Activated CD8-positive, alpha-beta memory T cell treated with anti-CD3 and anti-CD28 coated beads, Interleukin-2, amount 10 ng/mL, durations not matched to agents 7 days and 5 days (primary cell): ENCODE data around the gene CPNE4. TPM values are rescaled to one million over a fixed set of nuclear protein-coding genes. Genes with fewer than 3 reads are reported as not detected.

Experiments used
- ATAC-seq: fragments of 150-1000 bp; cut with Tn5 transposase; one replicate; pipeline ENCODE4 v1.10.0; 2021; ENCODE audit warnings: moderate library complexity
- CTCF ChIA-PET: fragments of 350-600 bp; sonication (Branson Sonifier 250); formaldehyde crosslinking; loops from one replicate; lab custom pipeline; 2021; ENCODE audit warnings: antibody characterized with exemption; lab: Charles Lee
- DNase-seq: peaks from one replicate; pipeline ENCODE4 v3.0.0-alpha.2; 2020
- H3K27ac Mint-ChIP-seq: one replicate; pipeline ENCODE4 v1.8.0; 2021; ENCODE audit warnings: mild to moderate bottlenecking, mixed read lengths
- H3K27me3 Mint-ChIP-seq: one replicate; pipeline ENCODE4 v1.8.0; 2021; ENCODE audit warnings: mixed read lengths
- H3K36me3 Mint-ChIP-seq: one replicate; pipeline ENCODE4 v1.8.0; 2021; ENCODE audit warnings: mild to moderate bottlenecking, mixed read lengths
- H3K4me1 Mint-ChIP-seq: one replicate; pipeline ENCODE4 v1.8.0; 2021; ENCODE audit warnings: mixed read lengths
- H3K4me3 Mint-ChIP-seq: one replicate; pipeline ENCODE4 v1.8.0; 2021; ENCODE audit warnings: mild to moderate bottlenecking, moderate library complexity, mixed read lengths
- H3K9me3 Mint-ChIP-seq: one replicate; pipeline ENCODE4 v1.8.0; 2022; ENCODE audit warnings: low read depth, mixed read lengths
- total RNA-seq, 2 experiments: library from RNA; stranded (reverse); gene quantifications; one replicate each; pipeline ENCODE4 v1.2.3, GENCODE V29; 2021

The CPNE4 gene
- total RNA-seq, 2 experiments from 2014 or later, result not detected

GRCh38 chr3:131739211-131739610 is 295.6 kb downstream of the CPNE4 start:
- Mint-ChIP-seq H3K4me3 (no peak overlapping the region), H3K27ac (no peak overlapping the region), H3K9me3 (no peaks in the 10 kb centered on the region), H3K36me3 (no peaks in the 10 kb centered on the region), H3K27me3 (peaks cover 2% of the 10 kb centered on the region), H3K4me1 (no peaks in the 10 kb centered on the region)
- ATAC-seq (no peak), DNase-seq (no peak)
- CTCF ChIA-PET, result no interaction called here

DNA sequence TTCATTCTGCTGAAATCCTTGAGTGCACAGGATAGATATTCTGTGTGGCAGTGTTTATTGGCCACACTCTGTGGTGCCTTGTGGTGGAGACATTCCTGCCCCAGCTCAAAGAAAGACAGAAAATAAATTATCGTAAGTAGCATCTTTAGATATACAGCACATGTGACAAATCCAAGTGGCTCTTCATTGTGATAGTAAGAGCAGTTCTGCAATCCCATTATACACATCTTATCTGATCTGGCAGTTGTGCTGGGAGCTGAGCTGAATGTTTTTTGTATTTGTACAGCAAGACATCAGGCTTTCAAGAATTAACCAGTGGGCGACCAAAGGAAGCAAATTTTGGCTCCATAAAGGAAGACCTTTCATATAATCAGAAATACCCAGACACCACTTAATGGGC is 296.7 kb downstream of the CPNE4 start:
- Mint-ChIP-seq H3K4me3 (no peak overlapping the region), H3K9me3 (no peaks in the 10 kb centered on the region), H3K36me3 (no peaks in the 10 kb centered on the region), H3K4me1 (no peaks in the 10 kb centered on the region), H3K27me3 (peaks cover 2% of the 10 kb centered on the region), H3K27ac (no peak overlapping the region)
- CTCF ChIA-PET, result no interaction called here
- DNase-seq, result no peak
- ATAC-seq, result no peak

DNA sequence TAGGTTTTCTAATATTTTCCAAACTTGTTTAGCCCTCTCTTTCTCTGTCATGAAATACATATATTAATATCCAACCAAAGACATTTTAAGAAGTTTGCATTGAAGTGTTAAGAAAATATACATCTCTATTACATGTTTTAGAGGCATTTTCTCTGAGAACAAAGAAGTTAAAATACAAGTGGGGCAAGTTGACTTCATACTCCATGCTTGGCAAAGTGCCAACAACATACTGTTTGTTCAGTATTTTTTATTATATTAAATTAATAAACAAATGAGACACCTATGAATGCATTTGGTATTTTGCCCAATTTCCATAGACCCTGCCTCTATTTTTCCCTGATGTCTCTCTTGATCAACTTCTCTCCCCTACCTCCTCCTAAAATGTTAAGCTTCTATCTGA is 299.3 kb downstream of the CPNE4 start:
- CTCF ChIA-PET, result no interaction called here

GRCh38 chr3:131735116-131735515 is 299.7 kb downstream of the CPNE4 start:
- CTCF ChIA-PET, result no interaction called here
- Mint-ChIP-seq H3K4me1 (peaks cover 1% of the 10 kb centered on the region), H3K4me3 (no peak overlapping the region), H3K27me3 (peaks cover 2% of the 10 kb centered on the region), H3K36me3 (no peaks in the 10 kb centered on the region), H3K27ac (no peak overlapping the region), H3K9me3 (no peaks in the 10 kb centered on the region)
- DNase-seq (no peak), ATAC-seq (no peak)

More for the DNA sequence above, 299.3 kb downstream of the CPNE4 start:
- H3K27ac Mint-ChIP-seq, result no peak overlapping the region
- peaks cover 2% of the 10 kb centered on the region for H3K27me3 Mint-ChIP-seq
- ATAC-seq, result no peak
- peaks cover 1% of the 10 kb centered on the region for H3K4me1 Mint-ChIP-seq
- H3K36me3 Mint-ChIP-seq, result no peaks in the 10 kb centered on the region
- H3K4me3 Mint-ChIP-seq, result no peak overlapping the region
- no peaks in the 10 kb centered on the region for H3K9me3 Mint-ChIP-seq
- DNase-seq, result no peak

GRCh38 chr3:131733086-131733841 is 301.6 kb downstream of the CPNE4 start:
- no peaks in the 10 kb centered on the region for H3K9me3 Mint-ChIP-seq
- no peak overlapping the region for H3K4me3 Mint-ChIP-seq
- H3K27me3 Mint-ChIP-seq, result peaks cover 2% of the 10 kb centered on the region
- peaks cover 1% of the 10 kb centered on the region for H3K4me1 Mint-ChIP-seq
- ATAC-seq, result no peak
- no peak overlapping the region for H3K27ac Mint-ChIP-seq
- CTCF ChIA-PET, result no interaction called here
- H3K36me3 Mint-ChIP-seq, result no peaks in the 10 kb centered on the region
- no peak for DNase-seq

GRCh38 chr3:131731709-131732108 is 303.1 kb downstream of the CPNE4 start:
- H3K9me3 Mint-ChIP-seq, result no peaks in the 10 kb centered on the region
- H3K27ac Mint-ChIP-seq, result no peak overlapping the region
- no peaks in the 10 kb centered on the region for H3K36me3 Mint-ChIP-seq
- H3K4me3 Mint-ChIP-seq, result no peak overlapping the region
- no peaks in the 10 kb centered on the region for H3K27me3 Mint-ChIP-seq
- DNase-seq, result no peak
- CTCF ChIA-PET, result no interaction called here
- H3K4me1 Mint-ChIP-seq, result peaks cover 1% of the 10 kb centered on the region
- no peak for ATAC-seq

DNA sequence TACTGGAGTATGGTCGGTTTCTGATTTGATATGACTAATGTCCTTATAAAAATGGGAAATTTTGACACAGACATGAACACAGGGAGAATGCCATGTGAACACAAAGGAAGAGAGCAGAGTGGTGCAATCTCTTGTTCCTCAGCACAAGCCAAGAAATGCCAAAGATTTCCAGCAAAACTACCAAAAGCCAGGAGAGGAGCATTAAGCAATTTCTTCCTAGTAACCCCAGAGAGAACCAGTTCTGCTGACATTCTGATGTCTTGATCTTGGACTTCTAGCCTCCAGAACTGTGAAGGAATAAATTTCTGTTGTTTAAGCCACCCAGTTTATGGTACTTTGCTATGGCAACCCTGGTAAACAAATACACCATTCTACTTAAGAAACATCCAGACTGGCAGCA is 304.2 kb downstream of the CPNE4 start:
- DNase-seq, result no peak
- CTCF ChIA-PET, result no interaction called here
- no peak for ATAC-seq
- H3K27me3 Mint-ChIP-seq, result no peaks in the 10 kb centered on the region
- peaks cover 1% of the 10 kb centered on the region for H3K4me1 Mint-ChIP-seq
- no peaks in the 10 kb centered on the region for H3K36me3 Mint-ChIP-seq
- H3K4me3 Mint-ChIP-seq, result no peak overlapping the region
- no peak overlapping the region for H3K27ac Mint-ChIP-seq
- no peaks in the 10 kb centered on the region for H3K9me3 Mint-ChIP-seq

DNA sequence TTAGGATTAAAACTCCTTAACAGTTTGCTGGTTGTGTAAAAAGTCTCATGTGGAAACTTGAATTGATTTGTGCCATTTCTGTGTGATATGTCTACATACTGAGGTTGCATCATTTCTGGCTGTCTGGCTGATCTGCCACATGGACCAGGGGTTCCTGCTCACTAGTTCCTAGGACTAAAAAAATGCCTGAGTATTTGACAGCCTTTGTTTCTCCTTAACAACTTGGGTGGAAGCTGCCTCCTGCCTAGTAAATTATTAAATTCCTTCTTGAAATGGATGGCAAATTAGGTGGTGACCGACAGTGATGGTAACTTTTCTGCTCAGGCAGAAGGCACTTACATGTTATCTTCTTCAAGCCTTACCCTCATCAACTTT is 305.2 kb downstream of the CPNE4 start:
- Mint-ChIP-seq H3K9me3 (no peaks in the 10 kb centered on the region), H3K36me3 (no peaks in the 10 kb centered on the region), H3K4me3 (no peak overlapping the region), H3K27ac (no peak overlapping the region), H3K4me1 (peaks cover 1% of the 10 kb centered on the region), H3K27me3 (peaks cover 4% of the 10 kb centered on the region)
- DNase-seq, result no peak
- ATAC-seq, result no peak
- CTCF ChIA-PET, result no interaction called here

- CTCF ChIA-PET, result no interaction called here
- ATAC-seq, result no peak
Observed at GRCh38 chr3:131728898-131729642, 305.7 kb downstream of the CPNE4 start.

DNA sequence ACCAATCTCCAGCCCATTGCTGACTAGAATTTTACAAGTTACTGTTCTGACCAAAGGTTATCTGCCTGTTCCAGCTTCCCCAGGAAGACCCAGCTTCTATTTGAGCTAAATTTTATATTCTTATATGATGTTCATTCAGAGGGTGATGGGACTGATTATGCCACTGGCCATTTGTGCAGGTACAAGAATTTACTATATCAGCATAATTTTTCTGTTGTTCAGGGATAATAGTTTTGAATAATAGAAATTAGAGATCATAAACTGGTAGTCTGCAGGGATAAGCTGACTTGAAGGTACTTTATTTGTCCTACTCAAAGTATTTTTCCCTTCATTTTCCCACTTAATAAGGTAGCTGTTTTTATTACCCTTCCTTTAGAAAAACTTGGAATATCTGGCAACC is 309.4 kb downstream of the CPNE4 start:
- CTCF ChIA-PET, result no interaction called here

More at GRCh38 chr3:131728898-131729642, 305.7 kb downstream of the CPNE4 start:
- Mint-ChIP-seq H3K36me3 (no peaks in the 10 kb centered on the region), H3K9me3 (no peaks in the 10 kb centered on the region), H3K4me1 (peaks cover 1% of the 10 kb centered on the region), H3K27me3 (peaks cover 8% of the 10 kb centered on the region), H3K27ac (no peak overlapping the region), H3K4me3 (no peak overlapping the region)
- no peak for DNase-seq

GRCh38 chr3:131723343-131723742 is 311.5 kb downstream of the CPNE4 start:
- H3K36me3 Mint-ChIP-seq, result no peaks in the 10 kb centered on the region
- no peaks in the 10 kb centered on the region for H3K9me3 Mint-ChIP-seq
- H3K27ac Mint-ChIP-seq, result no peak overlapping the region
- ATAC-seq, result no peak
- no peak for DNase-seq
- CTCF ChIA-PET, result no interaction called here
- no peak overlapping the region for H3K4me3 Mint-ChIP-seq
- no peaks in the 10 kb centered on the region for H3K4me1 Mint-ChIP-seq
- H3K27me3 Mint-ChIP-seq, result peaks cover 11% of the 10 kb centered on the region

More for the DNA sequence above, 309.4 kb downstream of the CPNE4 start:
- Mint-ChIP-seq H3K9me3 (no peaks in the 10 kb centered on the region), H3K27me3 (peaks cover 11% of the 10 kb centered on the region), H3K36me3 (no peaks in the 10 kb centered on the region), H3K27ac (no peak overlapping the region), H3K4me1 (no peaks in the 10 kb centered on the region), H3K4me3 (no peak overlapping the region)
- no peak for ATAC-seq
- no peak for DNase-seq

DNA sequence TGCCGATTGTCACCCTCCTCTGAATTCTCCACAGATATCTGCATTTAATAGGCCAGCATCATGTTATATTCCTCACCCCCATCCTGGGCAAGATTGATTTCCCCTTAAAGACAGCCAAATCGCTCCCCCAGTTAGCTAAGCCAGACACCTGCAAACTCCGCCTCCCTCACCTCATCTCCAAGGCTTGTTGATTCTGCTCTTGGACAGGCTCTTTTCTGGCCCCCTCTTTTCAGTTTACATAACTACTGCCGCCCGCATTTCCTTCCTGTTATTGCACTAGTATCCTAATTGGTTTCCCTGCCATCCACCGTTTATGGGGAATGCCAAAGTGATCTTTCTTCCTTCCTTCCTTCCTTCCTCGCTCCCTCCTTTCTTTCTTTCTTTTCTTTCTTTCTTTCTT is 317.3 kb downstream of the CPNE4 start:
- Mint-ChIP-seq H3K9me3 (no peaks in the 10 kb centered on the region), H3K27me3 (peaks cover 3% of the 10 kb centered on the region), H3K4me1 (peaks cover 6% of the 10 kb centered on the region), H3K27ac (no peak overlapping the region), H3K4me3 (no peak overlapping the region), H3K36me3 (no peaks in the 10 kb centered on the region)
- no peak for ATAC-seq
- no peak for DNase-seq
- CTCF ChIA-PET, result no interaction called here

- no peaks in the 10 kb centered on the region for H3K9me3 Mint-ChIP-seq
- H3K4me1 Mint-ChIP-seq, result peaks cover 6% of the 10 kb centered on the region
- no peaks in the 10 kb centered on the region for H3K27me3 Mint-ChIP-seq
- no peak for DNase-seq
- H3K4me3 Mint-ChIP-seq, result no peak overlapping the region
- H3K36me3 Mint-ChIP-seq, result no peaks in the 10 kb centered on the region
- ATAC-seq, result no peak
- H3K27ac Mint-ChIP-seq, result no peak overlapping the region
- CTCF ChIA-PET, result no interaction called here
Observed at GRCh38 chr3:131716943-131717342, 317.9 kb downstream of the CPNE4 start.

- Mint-ChIP-seq H3K27ac (no peak overlapping the region), H3K4me1 (peaks cover 6% of the 10 kb centered on the region), H3K27me3 (no peaks in the 10 kb centered on the region), H3K9me3 (no peaks in the 10 kb centered on the region), H3K36me3 (no peaks in the 10 kb centered on the region), H3K4me3 (no peak overlapping the region)
- CTCF ChIA-PET, result no interaction called here
- no peak for DNase-seq
- no peak for ATAC-seq
Observed at GRCh38 chr3:131716007-131716406, 318.8 kb downstream of the CPNE4 start.
